ENCODE results near the gene C20orf204.

GRCh38 chr20:64039293-64040160, 3.5 kb downstream of the C20orf204 start:
- no peak for TF ChIP-seq POLR2AphosphoS5 (IDR thresholded peaks at IDR 0.05; ENCODE audit: borderline replicate concordance, low read depth, low read length)
- TF ChIP-seq EZH2 (IDR thresholded peaks at IDR 0.05), result no peak
- no peak for TF ChIP-seq FOXP2 (optimal IDR thresholded peaks at IDR 0.05; ENCODE audit: control extremely low read depth, extremely low read length, insufficient read depth)
